Suprapubic skin (tissue), 3 donors: ENCODE measurements around the gene FAM131A.

Source experiments
- CTCF ChIP-seq, 2 donors: fragments of 200-600 bp in 1 of 2; fragments of 450-650 bp in 1 of 2; sonication (generic) in 1 of 2; IDR thresholded peaks; one replicate each; pipeline ENCODE4 v1.5.1; 2016 to 2019; ENCODE audit warnings: antibody characterized with exemption in 2 of 2, mild to moderate bottlenecking in 1 of 2, moderate library complexity in 1 of 2
- POLR2AphosphoS5 ChIP-seq, 3 donors: sonication (generic); formaldehyde crosslinking; IDR thresholded peaks; one replicate each; pipeline ENCODE4 v1.6.1; 2017; ENCODE audit warnings: antibody characterized with exemption in 3 of 3

- TF ChIP-seq CTCF (IDR thresholded peaks at IDR 0.05) (peak; percentile 78 to 96), POLR2AphosphoS5 (IDR thresholded peaks at IDR 0.05) (no peak)
Measured at GRCh38 chr3:184371570-184372018, 34.2 kb downstream of the FAM131A start.
